C1 segment of cervical spinal cord (tissue), 14 donors: Measurements from ENCODE around the gene TSPAN18.

Experiments used
- DNase-seq, 14 donors: peaks; one replicate each; lab custom pipeline; 2025; lab: John Stamatoyannopoulos, UW

TSPAN18 gene

DNA sequence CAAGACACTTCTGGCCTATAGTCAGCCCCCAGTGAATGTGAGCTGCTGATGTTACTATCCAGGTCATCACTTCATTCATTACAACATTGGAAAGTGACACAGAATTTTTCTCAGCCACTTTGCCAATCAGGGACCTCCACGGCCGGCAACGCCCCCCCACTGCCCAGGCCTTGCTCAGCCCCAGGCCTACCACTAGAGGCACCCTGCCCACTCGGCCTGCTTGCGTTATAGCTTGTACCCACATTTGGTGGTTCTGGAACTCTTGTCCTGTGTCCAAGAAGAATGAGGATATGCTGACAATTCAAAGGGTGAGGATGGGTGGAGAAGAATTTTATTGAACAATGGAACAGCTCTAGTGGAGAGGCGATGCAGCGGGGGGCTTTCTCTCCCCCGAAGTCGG lies 96.2 kb downstream of the TSPAN18 start:
- no peak for DNase-seq

DNA sequence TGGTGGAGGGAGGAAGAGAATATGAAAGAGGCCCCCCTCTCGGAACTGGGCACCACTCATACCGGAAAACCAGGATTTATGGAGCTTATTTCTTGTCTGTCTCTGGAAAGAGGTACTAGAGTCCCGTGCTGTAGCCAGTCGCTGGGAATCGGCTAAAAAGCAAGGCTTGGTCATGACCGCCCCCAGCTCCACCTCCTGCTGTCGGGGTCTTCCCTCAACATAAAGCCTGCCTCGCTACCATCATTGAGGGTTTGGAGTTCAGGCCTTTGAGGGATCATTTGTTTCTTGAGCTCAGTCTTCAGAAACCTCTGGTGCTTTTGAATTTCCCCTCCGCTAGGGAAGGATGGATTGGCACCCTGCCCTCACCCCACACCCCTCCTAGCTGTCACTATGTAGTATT lies 97.1 kb downstream of the TSPAN18 start:
- DNase-seq, result no peak

DNA sequence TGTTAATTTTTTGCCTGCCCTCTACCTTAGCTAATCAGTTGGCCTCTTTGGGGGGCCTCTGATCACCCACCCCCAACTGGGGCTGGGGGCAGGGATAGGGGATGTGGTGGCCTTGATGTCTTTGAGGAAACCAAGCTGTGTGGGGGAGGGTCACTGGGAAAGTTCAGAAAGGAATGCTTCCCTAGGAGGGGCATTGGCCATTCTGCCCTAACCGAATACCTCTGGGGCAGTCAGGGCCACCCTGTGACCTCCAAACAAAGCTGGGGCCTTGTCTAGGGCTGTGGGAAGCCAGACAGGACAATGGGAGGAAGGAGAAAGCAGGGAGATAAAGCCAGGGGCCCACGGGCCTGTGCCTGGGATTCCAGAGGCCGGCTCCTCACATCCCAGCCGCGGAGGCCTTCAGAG lies 97.5 kb downstream of the TSPAN18 start:
- DNase-seq, result no peak

DNA sequence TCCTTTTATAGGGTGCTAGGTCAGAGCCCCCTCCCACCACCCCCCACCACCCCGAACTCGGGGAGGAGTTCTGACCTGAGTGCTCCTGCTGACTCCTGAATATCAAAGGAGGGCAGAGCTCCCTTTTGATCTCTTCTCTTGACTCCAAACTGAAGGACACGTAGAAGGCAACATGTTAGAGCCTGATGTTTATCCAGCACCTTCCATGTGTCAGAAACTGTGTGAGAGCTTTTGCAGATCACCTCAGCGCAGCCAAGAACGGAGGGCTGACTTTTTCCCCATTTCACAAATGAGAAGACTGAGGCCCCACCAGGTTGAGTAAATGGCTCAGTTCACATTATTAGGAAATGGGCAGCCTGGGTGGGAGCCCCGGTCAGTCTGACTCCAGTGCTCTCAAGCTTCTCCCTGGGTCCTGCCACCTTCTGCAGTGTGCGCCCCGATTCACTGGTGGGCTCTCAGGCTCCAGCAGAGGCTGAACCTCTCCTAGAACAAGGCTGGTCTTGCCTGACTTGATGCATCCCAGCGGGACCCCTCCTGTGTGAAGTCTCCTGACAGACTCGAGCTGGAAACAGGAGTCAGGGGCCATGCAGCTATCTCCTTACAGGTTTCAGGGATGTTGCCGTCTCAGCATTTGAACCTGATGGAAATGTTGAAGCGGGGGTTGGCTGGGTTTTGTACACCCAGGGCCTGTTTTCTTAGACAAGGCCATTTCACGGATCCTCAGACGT lies 98.5 kb downstream of the TSPAN18 start:
- DNase-seq, result no peak

DNA sequence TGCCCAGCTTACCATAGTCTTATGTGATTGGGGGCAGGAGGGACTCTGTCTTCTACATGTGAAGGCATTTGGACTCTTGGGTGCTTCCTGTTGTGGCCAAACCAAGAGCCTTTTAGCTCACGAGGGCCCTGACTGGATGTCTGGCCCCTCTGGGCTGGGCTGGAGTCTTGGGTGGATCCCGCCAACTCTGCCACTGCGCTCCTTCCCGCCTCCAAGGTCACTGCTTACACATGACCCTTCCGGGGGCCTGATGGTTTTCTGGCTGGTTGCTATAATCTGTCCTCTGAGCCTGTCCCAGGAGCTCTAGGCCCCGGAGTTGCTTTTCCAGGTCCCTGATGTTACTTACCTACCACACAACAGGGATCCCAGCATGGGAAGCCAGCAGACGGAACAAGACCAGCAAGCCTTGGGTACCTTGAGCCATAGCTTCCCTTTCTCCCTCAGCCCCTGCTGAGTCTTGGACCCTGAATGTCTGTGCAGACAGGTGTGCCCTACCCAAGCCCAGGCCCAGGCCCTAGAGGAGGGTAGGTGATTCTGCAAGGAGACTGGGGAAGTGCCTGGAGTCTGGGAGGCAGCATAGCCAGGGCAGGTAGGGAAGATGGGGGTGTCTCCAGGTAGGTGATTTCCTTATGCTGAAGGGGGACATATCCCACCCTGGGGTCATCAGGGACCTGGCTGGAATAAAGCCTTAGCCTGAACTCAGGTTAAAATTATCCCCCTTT lies 100.3 kb downstream of the TSPAN18 start:
- no peak for DNase-seq

DNA sequence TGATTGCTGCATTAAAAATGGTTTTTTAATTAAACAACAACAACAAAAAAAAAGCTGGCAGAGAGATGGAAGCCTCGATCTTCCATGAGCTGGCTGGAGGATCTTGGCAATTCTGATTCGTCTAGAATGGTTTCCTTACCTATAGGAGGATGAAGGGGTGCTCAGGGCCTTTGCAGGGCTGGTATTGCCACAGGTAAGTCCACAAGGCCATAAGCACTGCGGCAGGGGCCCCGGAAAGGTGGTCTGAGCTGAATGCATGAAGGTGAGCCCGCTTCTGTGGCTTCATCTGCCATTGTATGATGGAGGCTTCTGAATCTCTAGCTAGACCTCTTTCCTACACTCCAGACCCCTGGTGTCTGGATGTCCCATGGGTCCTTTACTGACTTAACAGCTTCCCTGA lies 101.5 kb downstream of the TSPAN18 start:
- DNase-seq, result no peak

DNA sequence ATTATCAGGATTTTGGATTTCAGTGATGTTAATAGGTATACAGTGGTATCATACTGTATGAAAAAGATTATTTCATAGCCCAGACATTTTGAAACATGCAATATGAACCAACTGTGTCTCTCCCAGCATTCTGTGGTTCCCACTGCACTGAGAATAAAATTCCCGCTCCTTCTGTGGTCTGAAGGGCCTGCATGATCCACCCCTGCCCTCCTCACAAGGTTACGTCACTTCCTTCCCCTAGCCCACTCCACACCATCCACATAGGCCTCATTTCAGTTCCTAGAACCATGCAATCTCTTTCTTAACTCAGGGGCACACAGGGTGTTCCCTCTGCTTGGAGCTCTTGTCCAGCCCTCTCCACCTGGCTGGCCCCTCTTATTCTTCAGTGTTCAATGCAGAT lies 103.1 kb downstream of the TSPAN18 start:
- DNase-seq, result no peak

DNA sequence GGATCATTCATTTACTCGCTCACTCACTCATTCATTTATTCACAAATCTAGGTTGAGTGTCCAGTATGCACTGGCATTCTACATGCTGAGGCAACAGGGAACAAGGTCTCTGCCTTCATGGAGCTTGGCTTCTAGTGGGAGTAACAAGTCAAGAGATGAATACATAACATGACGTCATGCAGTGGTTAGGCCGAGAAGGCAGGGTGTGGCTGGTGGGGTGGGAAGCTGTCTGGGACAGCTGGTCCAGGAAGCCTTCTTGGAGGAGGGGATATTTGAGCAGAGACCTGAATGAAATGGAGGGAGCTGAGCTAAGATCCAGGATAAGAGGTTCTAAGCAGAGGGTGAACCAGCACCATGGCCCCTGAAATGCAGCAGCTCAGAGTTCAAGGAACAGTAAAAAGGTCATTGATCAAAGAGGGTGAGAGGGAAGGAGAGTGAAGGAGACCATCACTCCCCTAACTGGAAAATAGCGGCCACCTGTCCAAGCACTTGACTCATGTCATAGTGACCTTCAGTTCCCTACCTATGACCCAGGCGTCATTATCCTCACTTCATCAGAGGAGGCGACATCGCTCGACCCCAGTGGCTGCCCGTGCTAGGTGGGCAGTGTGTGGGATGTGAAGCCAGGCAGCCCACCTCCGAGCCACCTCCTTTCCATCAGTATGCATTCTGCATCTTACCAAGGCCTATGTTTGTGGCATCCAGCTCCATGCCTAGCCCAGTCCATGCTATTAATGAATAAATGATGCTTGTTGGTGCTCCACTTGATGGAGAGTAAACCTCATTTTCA lies 105.0 kb downstream of the TSPAN18 start:
- DNase-seq, result no peak

DNA sequence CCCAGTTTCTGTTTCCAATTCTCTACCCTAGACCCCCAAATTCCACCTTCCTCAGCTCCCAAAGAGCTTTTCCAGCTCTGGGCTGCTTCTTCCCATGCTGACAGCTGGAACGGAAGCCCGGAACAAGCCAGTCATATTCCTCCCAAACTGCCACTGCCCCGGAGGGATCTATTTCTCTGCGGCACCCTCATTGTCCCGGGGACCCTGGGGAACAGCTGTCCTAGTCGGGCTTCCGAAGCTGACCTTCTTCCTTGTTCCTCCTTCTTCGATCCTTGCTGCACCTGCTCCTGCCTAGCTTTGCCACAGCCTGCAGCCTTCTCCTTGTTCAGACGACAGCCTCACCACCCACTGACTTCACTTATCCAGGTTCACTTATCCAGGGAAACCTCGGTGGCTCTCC lies 105.7 kb downstream of the TSPAN18 start:
- DNase-seq, result no peak

DNA sequence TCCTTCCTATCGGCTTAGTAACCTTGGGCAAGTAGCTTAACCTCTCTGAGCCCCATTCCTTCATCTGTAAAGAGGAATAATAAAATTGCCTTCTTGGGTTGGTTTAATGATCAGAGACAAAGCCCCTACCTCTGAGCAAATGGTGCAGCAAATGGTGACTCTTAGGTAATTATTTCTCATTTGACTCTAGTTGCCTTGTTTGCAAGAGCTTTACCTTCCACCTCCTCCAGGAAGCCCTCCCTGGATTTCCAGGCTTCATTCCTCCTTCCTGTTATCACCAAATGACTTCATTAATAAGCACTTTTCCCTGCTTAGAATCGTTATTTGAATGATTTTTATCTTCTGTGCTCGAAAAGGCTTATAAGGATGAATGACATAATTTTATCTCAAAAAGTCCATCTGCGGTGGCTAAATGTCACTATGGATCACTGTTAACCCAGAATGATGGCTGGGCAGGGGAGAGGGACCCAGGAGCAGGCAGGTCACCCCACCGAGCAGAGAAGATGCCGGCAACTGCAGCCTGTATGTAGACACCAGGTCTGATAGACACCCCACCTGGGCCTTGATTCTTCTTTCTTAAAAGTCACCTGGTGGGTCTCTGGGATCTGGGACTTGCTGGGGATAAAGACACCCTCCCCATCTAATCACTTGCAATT lies 106.6 kb downstream of the TSPAN18 start:
- no peak for DNase-seq

DNA sequence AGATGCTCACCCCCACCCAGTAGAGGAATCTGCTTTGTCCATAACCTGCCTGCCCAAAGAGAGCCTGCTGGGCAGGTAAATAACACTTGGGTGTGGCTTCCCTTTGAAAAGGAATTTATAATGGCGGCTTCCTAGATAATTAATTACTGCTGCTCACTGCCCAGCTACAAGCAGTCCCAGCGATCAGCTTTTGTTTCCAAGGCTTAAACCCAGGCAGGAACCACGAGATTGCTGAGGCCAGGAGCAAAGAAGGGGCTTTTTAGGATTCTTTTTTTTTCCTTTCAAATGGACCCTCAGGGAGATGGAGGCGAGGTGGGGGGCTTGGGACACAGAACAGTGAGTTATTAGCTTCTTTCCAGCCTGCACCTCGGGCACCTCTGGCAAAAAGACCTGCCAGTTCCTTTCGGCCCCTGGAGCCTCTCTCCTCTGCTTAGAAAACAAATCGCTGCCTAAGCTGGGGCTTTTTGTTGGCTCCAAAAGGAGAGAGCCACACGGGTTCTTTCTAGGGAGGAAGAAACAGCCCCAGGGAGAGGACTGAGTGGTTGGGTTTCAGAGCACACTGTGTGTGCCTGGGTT lies 107.2 kb downstream of the TSPAN18 start:
- DNase-seq, result no peak

DNA sequence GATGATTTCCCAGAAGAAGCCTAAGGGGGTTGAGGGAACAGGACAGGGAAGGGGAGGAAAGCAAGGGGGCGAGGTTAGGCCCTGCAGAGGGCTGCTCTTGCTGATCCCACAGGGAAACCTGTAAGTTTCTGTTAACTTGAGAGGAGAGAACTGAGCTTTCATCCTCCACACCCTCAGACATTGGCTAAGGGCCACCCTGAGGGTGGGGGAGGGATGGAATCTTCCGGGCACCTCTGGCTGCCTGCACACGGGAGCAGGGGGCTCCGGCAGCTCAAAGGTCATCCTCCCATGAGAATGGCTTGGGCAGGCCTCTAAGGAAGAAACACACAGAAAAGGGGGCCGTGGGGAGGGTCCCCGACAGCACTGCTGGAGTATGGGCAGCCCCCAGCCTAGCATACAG lies 108.1 kb downstream of the TSPAN18 start:
- no peak for DNase-seq

DNA sequence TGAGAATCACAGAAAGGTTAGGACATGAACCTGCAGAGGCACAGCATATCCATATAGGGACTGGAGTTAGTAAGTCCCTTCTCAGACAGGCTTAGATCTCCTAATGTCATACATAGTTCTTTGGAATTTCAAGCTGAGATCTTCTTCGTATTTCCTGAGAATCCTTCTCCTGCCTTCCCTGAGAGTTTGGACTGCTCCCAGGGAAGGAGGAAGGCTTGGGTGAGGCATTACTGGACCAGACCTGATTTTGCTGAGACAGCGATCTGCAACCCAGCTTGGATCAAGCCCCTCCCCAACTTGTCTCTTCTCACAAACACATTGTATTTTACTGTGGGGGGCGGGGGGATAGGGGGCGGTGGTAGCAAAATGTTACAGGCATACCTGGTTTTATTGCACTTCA lies 108.5 kb downstream of the TSPAN18 start:
- DNase-seq, result no peak

DNA sequence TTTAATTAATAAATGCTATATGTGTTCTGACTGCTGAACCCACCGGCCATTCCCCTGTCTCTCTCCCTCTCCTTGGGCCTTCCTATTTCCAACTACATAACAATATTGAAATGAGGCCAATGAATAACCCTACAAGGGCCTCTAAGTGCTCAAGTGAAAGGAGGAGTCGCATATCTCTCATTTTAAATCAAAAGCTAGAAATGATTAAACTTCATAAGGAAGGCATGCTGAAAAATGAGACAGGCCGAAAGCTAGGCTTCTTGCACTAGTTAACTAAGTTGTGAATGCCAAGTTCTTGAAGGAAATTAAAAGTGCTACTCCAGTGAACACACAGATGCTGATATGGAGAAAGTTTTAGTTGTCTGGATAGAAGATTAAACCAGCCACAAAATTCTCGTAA lies 109.2 kb downstream of the TSPAN18 start:
- DNase-seq, result no peak

DNA sequence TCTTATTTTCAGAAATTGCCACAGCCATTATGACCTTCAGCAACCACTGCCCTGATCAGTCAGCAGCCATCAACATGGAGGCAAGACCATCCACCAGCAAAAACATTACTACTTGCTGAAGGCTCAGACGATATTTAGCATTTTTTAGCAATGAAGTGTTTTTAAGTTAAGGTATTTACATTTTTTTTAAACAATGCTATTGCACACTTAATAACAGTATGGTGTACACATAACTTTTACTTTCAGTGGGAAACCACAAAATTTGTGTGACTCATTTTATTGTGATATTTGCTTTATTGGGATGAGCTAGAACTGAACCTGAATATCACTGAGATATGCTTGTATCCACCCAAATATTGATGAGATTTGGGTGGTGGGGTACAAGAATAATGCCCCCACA lies 110.9 kb downstream of the TSPAN18 start:
- DNase-seq, result no peak

DNA sequence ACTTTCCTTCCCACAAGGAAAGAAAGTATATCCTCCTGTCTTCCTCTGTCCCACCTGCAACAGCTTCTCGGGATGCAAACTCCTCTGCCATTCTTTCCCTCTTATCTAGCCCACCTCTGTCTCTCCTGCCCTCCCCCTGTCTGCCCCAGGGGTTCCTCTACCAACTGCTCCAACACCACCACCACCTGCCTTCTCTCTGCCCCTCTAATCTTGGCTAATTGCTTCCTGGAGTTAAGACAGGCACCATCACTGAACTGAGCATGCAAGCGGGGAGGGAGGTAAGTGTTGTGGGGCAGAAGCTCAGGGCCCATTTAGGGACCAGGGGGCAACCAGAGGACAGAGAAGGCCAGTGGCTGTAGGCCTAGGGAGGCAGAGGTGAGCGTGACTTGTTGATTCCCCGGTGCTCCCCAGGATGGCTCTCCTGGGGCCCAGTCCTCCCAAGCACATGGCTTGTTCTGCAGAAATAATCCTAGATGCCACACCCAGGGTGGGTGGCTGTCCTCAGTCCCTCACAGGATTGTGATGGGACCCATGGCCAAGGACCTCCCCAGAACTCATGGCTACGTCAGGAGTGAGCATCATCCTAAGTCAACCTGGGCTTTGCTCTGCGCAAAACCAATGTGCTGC lies 112.8 kb downstream of the TSPAN18 start:
- no peak for DNase-seq

DNA sequence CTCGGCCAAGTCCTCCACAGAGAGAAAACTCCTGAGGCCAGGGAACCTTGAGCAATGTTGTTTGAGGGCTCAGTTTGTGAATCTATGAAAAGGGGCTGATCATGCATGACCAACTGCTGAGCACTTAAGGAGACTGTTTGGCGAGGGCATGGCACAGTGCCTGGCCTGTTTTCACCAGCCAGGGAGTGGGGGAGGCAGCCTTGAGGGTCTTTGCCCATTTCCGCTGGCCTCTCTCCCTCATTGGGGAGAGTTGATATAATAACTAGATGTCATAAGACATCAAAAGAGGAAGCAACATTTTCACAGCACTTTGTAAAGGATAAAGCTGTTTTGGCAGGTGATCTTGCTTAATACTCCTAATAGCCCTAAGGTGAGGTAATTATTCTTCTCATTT lies 113.3 kb downstream of the TSPAN18 start:
- DNase-seq, result no peak

DNA sequence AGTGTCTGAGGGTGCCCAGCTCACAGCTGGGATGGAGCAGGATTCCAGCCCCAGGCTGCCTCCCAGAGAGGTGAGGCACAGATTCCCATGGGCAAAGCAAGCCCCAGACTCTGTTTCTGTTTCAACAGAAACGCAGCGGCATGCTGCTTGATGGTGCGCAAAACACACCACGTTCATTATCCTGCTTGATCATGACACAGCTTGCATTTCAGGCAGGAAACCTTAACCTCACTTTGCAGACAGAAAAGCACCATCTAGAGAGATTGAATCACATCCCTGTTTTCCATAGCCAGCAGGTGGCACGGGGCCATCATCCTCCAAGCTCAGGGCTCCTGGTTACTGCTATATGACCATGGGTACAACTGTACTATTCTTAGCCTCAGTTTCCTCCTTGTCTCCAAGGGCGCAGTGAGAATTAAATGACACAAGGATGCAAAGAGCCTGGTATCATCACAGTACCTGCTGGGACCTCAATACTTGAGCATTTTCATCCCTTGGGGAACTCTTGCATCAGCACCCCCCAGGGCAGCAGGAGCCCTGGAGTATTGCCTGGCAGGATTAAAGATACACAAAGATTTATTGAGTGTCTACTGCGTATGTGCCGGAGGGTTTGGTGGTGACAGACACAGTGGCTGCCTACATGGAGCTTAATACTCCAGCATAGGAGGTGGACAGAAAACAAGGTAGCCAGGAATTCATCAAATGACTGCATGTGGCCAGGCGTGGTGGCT lies 113.9 kb downstream of the TSPAN18 start:
- DNase-seq, result no peak

DNA sequence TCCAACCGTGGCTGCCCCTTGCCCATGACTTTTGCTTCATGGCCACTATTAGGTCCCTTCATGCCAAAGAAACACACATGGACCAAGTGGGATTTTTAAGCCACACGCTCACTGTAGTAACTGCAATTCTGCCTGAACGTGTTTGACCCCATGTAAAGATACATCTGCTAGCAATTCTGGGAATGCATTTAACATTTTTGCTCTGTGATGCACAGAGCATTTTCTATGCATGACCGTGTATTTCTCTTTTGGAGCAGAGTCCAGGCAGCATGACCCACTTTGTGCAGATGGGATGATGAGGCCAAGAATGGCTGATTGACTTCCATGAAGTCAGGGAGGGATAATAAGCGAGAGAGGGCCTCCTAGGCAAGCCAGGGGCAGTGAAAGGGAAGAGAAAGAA lies 115.5 kb downstream of the TSPAN18 start:
- DNase-seq, result peak in 1 of 14 donors; percentile 56

DNA sequence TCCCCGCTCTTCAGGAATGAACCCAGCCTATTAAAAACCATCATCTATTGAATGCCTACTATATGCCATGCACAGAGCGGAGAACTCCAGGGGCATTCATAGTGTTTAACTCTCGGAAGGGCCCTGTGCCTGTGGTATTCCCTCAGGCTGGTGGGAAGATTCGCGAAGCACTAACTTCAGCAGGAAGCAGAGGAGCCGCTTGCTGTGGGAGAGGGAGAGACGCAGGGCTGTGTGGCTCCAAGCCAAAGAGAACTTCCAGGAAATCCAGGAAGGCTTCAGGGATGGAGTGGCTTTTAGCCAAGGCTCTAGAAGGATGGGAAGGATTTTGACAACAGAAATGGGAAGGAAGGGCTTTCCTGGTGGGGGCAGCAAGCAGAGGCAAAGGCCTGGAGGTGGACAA lies 120.1 kb downstream of the TSPAN18 start:
- DNase-seq, result no peak

DNA sequence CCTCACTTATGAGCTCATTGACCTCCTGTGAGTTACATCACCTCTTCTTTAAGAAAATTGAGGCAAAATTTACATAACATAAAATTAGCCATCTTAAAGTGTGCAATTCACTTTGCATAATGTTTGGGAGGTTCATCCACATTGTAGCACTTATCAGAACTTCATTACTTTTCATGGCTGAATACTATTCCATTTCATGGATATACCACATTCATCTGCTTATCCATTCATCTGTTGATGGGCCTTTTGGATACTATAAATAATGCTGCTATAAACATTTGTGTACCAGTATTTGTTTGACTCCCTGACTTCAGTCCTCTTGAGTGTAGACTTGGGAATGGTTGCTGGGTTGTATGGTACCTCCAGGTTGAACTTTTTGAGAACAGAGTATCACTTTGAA lies 120.6 kb downstream of the TSPAN18 start:
- DNase-seq, result no peak
